ENCODE results near the gene SLC39A8.

Gene SLC39A8

DNA sequence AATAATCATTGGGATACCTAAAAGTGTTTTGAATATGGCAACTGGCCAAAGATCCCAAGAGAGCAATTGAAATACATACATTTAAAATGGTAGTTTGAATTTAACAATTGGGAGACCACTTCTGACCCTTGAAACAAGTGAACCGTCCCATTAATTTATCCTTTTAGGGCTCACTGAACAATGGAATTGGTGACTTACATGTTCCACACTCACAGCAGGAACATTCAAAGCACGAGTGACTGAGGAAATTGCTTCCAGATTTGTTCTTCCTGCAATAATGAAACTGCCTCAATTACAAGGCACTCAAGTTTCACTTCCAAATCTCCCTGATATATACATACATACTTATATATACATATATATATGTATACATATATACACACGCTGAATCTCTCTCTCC, 20.6 kb downstream of the SLC39A8 start:
- H3K18ac ChIP-seq (ENCODE audit: low read length): no peak overlapping the region
- no CpG with 5 or more reads among the region's 3 CpGs for WGBS, 2 donors (ENCODE audit: extremely low coverage in 2 of 2, insufficient read length in 2 of 2, insufficient replicate concordance in 1 of 2)
- H3K27me3 ChIP-seq (ENCODE audit: control insufficient read depth in 3 of 3, insufficient read depth in 3 of 3, low read depth in 1 of 3, low read length in 3 of 3): no peaks in the 10 kb centered on the region
- DNase-seq (ENCODE audit: low spot score): no peak
- no peak overlapping the region for H2BK5ac ChIP-seq (ENCODE audit: low read length)
- H3K9ac ChIP-seq (ENCODE audit: low read depth, low read length, poor library complexity): no peak overlapping the region
- H2BK15ac ChIP-seq (ENCODE audit: low read length): no peak overlapping the region
- H3K4me2 ChIP-seq (ENCODE audit: insufficient read depth, low read length, poor library complexity, severe bottlenecking): no peak overlapping the region
- no peak overlapping the region for H2BK12ac ChIP-seq (ENCODE audit: low read length)
- H4K91ac ChIP-seq (ENCODE audit: low read depth, low read length, poor library complexity): no peak overlapping the region
- no peak overlapping the region for H3K27ac ChIP-seq (replicated peaks; ENCODE audit: low read length)
- no peak overlapping the region for H3K14ac ChIP-seq (ENCODE audit: low read length)
- H2AK5ac ChIP-seq (ENCODE audit: low read depth, low read length): no peak overlapping the region
- H3K4ac ChIP-seq (ENCODE audit: low read length): no peak overlapping the region
- H2BK120ac ChIP-seq (ENCODE audit: low read depth, low read length): no peak overlapping the region
- no peak overlapping the region for H3K23ac ChIP-seq (ENCODE audit: low read depth, low read length, poor library complexity)
- H3K4me3 ChIP-seq (ENCODE audit: low read length in 2 of 2): no peak overlapping the region
- peaks cover 2 to 10% of the 10 kb centered on the region in 2 donors for H3K4me1 ChIP-seq (ENCODE audit: control insufficient read depth in 2 of 2, insufficient read depth in 1 of 2, low read depth in 1 of 2, low read length in 2 of 2)
- H4K8ac ChIP-seq (ENCODE audit: low read depth, low read length): no peak overlapping the region
- no peaks in the 10 kb centered on the region for H3K9me3 ChIP-seq (replicated peaks in 1 of 2; ENCODE audit: control insufficient read depth in 2 of 2, insufficient read depth in 1 of 2, low read depth in 1 of 2, low read length in 2 of 2)
- H3K79me1 ChIP-seq (ENCODE audit: low read depth, low read length): no peaks in the 10 kb centered on the region
- H3K36me3 ChIP-seq (replicated peaks in 1 of 2; ENCODE audit: control insufficient read depth in 2 of 2, insufficient read depth in 2 of 2, low read length in 2 of 2): no peaks in the 10 kb centered on the region
- no peak overlapping the region for H2AFZ ChIP-seq (ENCODE audit: low read length)

DNA sequence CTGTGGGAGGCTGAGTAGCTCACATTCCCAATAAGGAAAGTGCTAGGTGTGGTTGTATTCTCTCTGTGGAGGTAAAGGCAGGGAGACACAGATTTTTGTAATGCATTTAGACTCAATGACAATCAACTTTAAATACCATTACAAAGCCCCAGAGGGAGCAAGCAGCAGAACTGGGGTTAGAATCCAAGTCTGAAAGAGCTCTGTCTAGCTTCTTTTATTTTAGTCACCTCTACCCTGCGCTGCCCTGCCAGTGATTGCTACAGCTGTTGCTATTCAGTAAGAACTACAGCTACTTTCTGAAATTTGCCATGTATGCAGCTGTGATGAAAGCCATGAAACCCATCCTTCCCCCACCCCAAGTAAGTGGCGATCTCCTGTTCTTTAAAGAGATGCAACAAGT, 22.5 kb downstream of the SLC39A8 start:
- Histone ChIP-seq H2BK12ac (ENCODE audit: low read length) (no peak overlapping the region), H3K14ac (ENCODE audit: low read length) (no peak overlapping the region), H3K9ac (ENCODE audit: low read depth, low read length, poor library complexity) (no peak overlapping the region), H4K8ac (ENCODE audit: low read depth, low read length) (no peak overlapping the region), H2BK120ac (ENCODE audit: low read depth, low read length) (no peak overlapping the region), H4K91ac (ENCODE audit: low read depth, low read length, poor library complexity) (no peak overlapping the region), H3K18ac (ENCODE audit: low read length) (no peak overlapping the region), H3K4ac (ENCODE audit: low read length) (no peak overlapping the region), H2BK5ac (ENCODE audit: low read length) (no peak overlapping the region), H3K4me3 (ENCODE audit: low read length in 2 of 2) (no peak overlapping the region), H3K36me3 (replicated peaks in 1 of 2; ENCODE audit: control insufficient read depth in 2 of 2, insufficient read depth in 2 of 2, low read length in 2 of 2) (no peaks in the 10 kb centered on the region), H3K4me2 (ENCODE audit: insufficient read depth, low read length, poor library complexity, severe bottlenecking) (no peak overlapping the region), H2BK15ac (ENCODE audit: low read length) (no peak overlapping the region), H3K4me1 (ENCODE audit: control insufficient read depth in 2 of 2, insufficient read depth in 1 of 2, low read depth in 1 of 2, low read length in 2 of 2) (peaks cover 5 to 13% of the 10 kb centered on the region in 2 donors), H3K9me3 (replicated peaks in 1 of 2; ENCODE audit: control insufficient read depth in 2 of 2, insufficient read depth in 1 of 2, low read depth in 1 of 2, low read length in 2 of 2) (no peaks in the 10 kb centered on the region), H2AFZ (ENCODE audit: low read length) (no peak overlapping the region), H3K27ac (replicated peaks; ENCODE audit: low read length) (no peak overlapping the region), H2AK5ac (ENCODE audit: low read depth, low read length) (no peak overlapping the region), H3K79me1 (ENCODE audit: low read depth, low read length) (no peaks in the 10 kb centered on the region), H3K23ac (ENCODE audit: low read depth, low read length, poor library complexity) (no peak overlapping the region), H3K27me3 (ENCODE audit: control insufficient read depth in 3 of 3, insufficient read depth in 3 of 3, low read depth in 1 of 3, low read length in 3 of 3) (no peaks in the 10 kb centered on the region)
- WGBS, 2 donors (ENCODE audit: extremely low coverage in 2 of 2, insufficient read length in 2 of 2, insufficient replicate concordance in 1 of 2): no CpG with 5 or more reads among the region's 2 CpGs
- DNase-seq (ENCODE audit: low spot score): no peak

DNA sequence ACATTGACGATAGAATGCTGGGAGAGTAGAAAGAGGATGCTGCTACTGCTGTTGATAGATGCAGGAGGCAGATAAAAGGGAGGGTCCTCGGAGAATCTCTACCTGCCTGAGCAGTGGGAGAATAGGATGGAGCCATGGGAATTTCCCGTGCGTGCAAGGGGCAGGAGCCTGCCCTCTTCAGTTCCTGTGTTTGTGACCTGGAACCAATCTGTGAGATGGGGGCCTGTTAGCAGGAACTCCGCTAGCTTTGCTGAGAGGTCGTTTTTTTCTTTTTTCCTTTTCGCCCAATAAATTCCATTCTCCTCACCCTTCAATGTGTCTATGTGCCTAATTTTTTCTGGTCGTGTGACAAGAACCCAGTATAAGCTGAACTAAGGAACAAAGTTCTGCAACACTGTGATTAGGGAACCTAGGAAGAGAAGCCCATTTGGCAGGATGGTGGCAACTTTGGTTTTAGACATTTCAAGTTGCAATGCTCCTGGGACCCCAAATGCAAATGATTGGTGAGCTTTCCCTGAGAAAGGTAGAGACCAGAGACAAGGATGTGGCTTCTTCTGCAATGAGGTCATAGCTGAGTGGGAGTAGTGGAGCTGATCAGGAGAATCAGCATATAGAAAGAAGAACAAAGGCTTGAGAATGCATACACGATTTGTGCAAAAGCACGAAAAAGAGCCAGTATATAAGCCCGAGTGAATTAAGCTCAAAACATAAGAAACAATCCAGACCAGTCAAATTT, 23.9 kb downstream of the SLC39A8 start:
- peaks cover 5 to 13% of the 10 kb centered on the region in 2 donors for H3K4me1 ChIP-seq (ENCODE audit: control insufficient read depth in 2 of 2, insufficient read depth in 1 of 2, low read depth in 1 of 2, low read length in 2 of 2)
- no peaks in the 10 kb centered on the region for H3K27me3 ChIP-seq (ENCODE audit: control insufficient read depth in 3 of 3, insufficient read depth in 3 of 3, low read depth in 1 of 3, low read length in 3 of 3)
- WGBS, 2 donors (ENCODE audit: extremely low coverage in 2 of 2, insufficient read length in 2 of 2, insufficient replicate concordance in 1 of 2): no CpG with 5 or more reads among the region's 11 CpGs
- no peak overlapping the region for H2BK12ac ChIP-seq (ENCODE audit: low read length)
- H3K23ac ChIP-seq (ENCODE audit: low read depth, low read length, poor library complexity): no peak overlapping the region
- H3K14ac ChIP-seq (ENCODE audit: low read length): no peak overlapping the region
- H4K91ac ChIP-seq (ENCODE audit: low read depth, low read length, poor library complexity): no peak overlapping the region
- H4K8ac ChIP-seq (ENCODE audit: low read depth, low read length): no peak overlapping the region
- no peak overlapping the region for H3K4me3 ChIP-seq (ENCODE audit: low read length in 2 of 2)
- no peak overlapping the region for H3K9ac ChIP-seq (ENCODE audit: low read depth, low read length, poor library complexity)
- no peak for DNase-seq (ENCODE audit: low spot score)
- no peak overlapping the region for H2BK5ac ChIP-seq (ENCODE audit: low read length)
- no peak overlapping the region for H2BK120ac ChIP-seq (ENCODE audit: low read depth, low read length)
- H2BK15ac ChIP-seq (ENCODE audit: low read length): no peak overlapping the region
- no peak overlapping the region for H2AFZ ChIP-seq (ENCODE audit: low read length)
- no peaks in the 10 kb centered on the region for H3K79me1 ChIP-seq (ENCODE audit: low read depth, low read length)
- no peak overlapping the region for H2AK5ac ChIP-seq (ENCODE audit: low read depth, low read length)
- H3K36me3 ChIP-seq (replicated peaks in 1 of 2; ENCODE audit: control insufficient read depth in 2 of 2, insufficient read depth in 2 of 2, low read length in 2 of 2): no peaks in the 10 kb centered on the region
- H3K27ac ChIP-seq (replicated peaks; ENCODE audit: low read length): no peak overlapping the region
- peaks cover 0 to 3% of the 10 kb centered on the region in 2 donors for H3K9me3 ChIP-seq (replicated peaks in 1 of 2; ENCODE audit: control insufficient read depth in 2 of 2, insufficient read depth in 1 of 2, low read depth in 1 of 2, low read length in 2 of 2)
- H3K4ac ChIP-seq (ENCODE audit: low read length): no peak overlapping the region
- H3K4me2 ChIP-seq (ENCODE audit: insufficient read depth, low read length, poor library complexity, severe bottlenecking): no peak overlapping the region
- no peak overlapping the region for H3K18ac ChIP-seq (ENCODE audit: low read length)

DNA sequence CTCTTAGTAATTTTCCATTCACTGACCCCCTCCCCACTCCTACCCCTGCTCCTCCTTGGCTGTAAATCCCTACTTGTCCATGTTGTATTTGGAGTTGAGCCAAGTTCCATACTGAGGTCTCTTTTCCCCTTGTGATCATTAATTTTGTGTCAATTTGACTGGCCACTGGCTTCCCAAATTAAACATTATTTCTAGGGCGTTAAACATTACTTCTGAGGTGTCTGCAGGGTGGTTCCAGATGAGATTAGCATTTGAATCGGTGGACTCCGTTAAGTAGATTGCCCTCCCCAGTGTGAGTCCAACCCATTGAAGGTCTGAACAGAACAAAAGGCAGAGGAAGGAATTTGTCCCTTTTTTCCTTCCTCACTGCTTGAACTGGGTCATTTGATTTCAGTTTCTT, 25.7 kb downstream of the SLC39A8 start:
- H2BK5ac ChIP-seq (ENCODE audit: low read length): no peak overlapping the region

More for the DNA sequence above, 25.7 kb downstream of the SLC39A8 start:
- Histone ChIP-seq H2BK15ac (ENCODE audit: low read length) (no peak overlapping the region), H2AK5ac (ENCODE audit: low read depth, low read length) (no peak overlapping the region), H3K27ac (replicated peaks; ENCODE audit: low read length) (no peak overlapping the region), H3K4ac (ENCODE audit: low read length) (no peak overlapping the region), H3K23ac (ENCODE audit: low read depth, low read length, poor library complexity) (no peak overlapping the region), H3K27me3 (ENCODE audit: control insufficient read depth in 3 of 3, insufficient read depth in 3 of 3, low read depth in 1 of 3, low read length in 3 of 3) (no peaks in the 10 kb centered on the region), H3K36me3 (replicated peaks in 1 of 2; ENCODE audit: control insufficient read depth in 2 of 2, insufficient read depth in 2 of 2, low read length in 2 of 2) (no peaks in the 10 kb centered on the region), H2AFZ (ENCODE audit: low read length) (peak overlapping the region; percentile 49), H4K8ac (ENCODE audit: low read depth, low read length) (no peak overlapping the region), H3K4me2 (ENCODE audit: insufficient read depth, low read length, poor library complexity, severe bottlenecking) (no peak overlapping the region), H3K79me1 (ENCODE audit: low read depth, low read length) (no peaks in the 10 kb centered on the region), H3K14ac (ENCODE audit: low read length) (no peak overlapping the region), H3K4me3 (ENCODE audit: low read length in 2 of 2) (no peak overlapping the region), H4K91ac (ENCODE audit: low read depth, low read length, poor library complexity) (no peak overlapping the region), H3K18ac (ENCODE audit: low read length) (no peak overlapping the region), H3K9ac (ENCODE audit: low read depth, low read length, poor library complexity) (no peak overlapping the region), H3K9me3 (replicated peaks in 1 of 2; ENCODE audit: control insufficient read depth in 2 of 2, insufficient read depth in 1 of 2, low read depth in 1 of 2, low read length in 2 of 2) (peaks cover 0 to 3% of the 10 kb centered on the region in 2 donors), H2BK12ac (ENCODE audit: low read length) (no peak overlapping the region), H3K4me1 (ENCODE audit: control insufficient read depth in 2 of 2, insufficient read depth in 1 of 2, low read depth in 1 of 2, low read length in 2 of 2) (peaks cover 5 to 10% of the 10 kb centered on the region in 2 donors), H2BK120ac (ENCODE audit: low read depth, low read length) (no peak overlapping the region)
- WGBS, 2 donors (ENCODE audit: extremely low coverage in 2 of 2, insufficient read length in 2 of 2, insufficient replicate concordance in 1 of 2): no CpG with 5 or more reads among the region's 3 CpGs
- no peak for DNase-seq (ENCODE audit: low spot score)
